Measurements from ENCODE around the gene NKD2.
"Not testable (repeated sequence)": the region's sequence is repeated elsewhere in the genome, so short reads cannot be mapped to it uniquely, and the experiment has no call there.

NKD2 gene

GRCh38 chr5:1014781-1015221 lies 6.2 kb downstream of the NKD2 start:
- DNase-seq: no peak

DNA sequence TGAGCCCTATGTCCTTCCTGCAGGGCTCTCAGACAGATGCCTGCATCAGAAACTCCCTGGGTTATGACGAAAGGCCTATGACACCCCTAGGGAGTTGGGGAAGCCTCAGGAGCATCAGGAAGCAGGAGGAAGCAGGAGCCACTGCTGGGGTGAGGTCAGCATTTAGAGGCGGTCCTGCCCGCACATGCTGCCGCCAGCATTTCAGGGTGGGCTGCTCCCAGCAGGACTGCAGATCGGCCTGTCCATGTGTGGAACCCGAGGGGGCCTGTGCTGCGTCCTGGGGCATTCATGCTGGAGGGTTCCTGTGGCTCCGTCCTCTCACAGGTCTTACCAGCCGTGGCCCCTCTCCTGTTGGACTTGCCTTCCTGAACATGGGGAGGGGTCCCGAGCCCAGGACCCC lies 6.9 kb downstream of the NKD2 start:
- no peak for DNase-seq

DNA sequence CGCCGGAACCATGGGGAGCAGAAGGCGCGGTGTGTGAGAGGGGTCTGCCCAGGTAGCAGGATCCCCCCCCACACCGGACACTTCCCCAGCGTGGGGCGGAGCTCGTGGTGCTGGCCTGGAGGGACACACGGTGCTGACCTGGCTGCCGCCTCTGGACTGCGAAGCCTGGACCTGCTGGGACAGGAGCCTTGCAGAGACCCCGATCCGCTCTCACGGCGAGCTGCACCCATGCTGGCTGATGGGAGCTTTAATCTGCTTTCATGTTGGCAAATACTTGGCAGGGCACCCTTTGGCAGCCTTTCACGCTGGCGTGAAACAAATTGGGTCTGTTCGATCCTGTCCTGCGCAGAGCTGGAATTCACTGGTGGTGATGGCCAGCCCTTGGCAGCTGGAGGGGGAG lies 7.4 kb downstream of the NKD2 start:
- DNase-seq: no peak

- DNase-seq: no peak
Measured at GRCh38 chr5:1016476-1016875, 7.9 kb downstream of the NKD2 start.

DNA sequence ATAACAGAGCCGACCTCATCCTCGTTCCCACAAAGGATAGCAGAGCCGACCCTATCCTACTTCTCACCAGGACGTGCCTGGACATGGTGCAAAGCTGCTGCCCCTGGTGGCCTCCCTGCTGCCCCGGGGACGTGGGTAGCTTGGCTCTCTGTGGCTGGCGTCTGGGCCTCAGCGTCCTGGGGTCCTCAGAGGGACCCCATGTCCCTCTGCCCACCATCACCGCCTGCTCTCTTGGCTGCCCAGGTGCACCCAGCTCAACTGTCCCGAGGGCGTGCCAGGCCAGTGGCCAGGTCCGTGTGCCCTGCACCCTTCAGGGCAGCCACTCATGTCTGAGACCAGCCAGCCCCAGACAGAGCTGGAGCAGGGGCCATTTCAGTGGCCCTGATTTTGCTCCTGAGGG lies 8.5 kb downstream of the NKD2 start:
- DNase-seq: no peak

- DNase-seq: no peak
Measured at GRCh38 chr5:1017691-1018455, 9.3 kb downstream of the NKD2 start.

GRCh38 chr5:1018596-1018995 lies 10.0 kb downstream of the NKD2 start:
- no peak for DNase-seq

GRCh38 chr5:1019001-1019905 lies 10.7 kb downstream of the NKD2 start:
- no peak for DNase-seq

DNA sequence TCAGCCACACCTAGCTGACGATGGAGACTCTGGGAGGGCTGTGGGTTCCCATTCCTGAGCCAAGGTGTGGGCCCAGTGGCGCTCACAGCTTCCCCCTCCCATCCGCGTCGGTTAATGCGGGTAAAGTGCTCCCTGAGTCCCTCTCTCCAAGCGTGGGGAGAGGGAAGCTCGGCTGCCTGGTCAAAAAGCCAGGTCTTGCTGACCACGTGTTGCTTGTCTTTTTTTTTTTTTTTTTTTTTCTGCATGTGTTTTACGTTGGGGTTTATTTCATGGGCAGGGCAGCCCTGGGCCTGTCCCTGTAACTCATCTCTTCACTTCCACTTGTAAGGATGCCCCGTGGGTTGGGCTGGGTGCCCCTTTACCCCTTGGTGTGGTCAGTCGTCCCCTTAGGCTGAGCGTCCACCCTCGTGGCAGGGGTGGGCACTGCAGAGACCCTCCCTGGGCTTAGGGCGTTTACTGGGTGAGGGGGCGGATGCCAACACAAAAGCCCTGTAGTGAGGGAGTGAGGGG lies 11.9 kb downstream of the NKD2 start:
- no peak for DNase-seq

- DNase-seq: no peak
Measured at GRCh38 chr5:1021136-1021968, 12.8 kb downstream of the NKD2 start.

DNA sequence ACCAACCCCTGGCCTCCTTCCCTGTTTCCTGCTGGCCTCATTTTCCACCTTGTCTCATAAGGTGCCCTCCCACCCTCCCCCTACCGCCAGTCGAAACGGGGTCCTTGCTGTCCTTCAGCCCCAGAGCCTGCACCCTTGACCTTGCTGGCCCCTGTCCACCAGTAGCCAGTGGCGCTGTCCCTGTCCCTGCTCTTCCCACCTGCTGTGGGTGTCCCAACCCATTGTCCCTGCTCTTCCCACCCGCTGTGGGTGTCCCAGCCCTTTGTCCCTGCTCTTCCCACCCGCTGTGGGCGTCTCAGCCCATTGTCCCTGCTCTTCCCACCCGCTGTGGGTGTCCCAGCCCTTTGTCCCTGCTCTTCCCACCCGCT lies 13.4 kb downstream of the NKD2 start:
- DNase-seq: not testable (repeated sequence)

GRCh38 chr5:1026700-1027621 lies 18.4 kb downstream of the NKD2 start:
- no peak for DNase-seq

- no peak for DNase-seq
Measured at GRCh38 chr5:1027631-1028441, 19.2 kb downstream of the NKD2 start.

DNA sequence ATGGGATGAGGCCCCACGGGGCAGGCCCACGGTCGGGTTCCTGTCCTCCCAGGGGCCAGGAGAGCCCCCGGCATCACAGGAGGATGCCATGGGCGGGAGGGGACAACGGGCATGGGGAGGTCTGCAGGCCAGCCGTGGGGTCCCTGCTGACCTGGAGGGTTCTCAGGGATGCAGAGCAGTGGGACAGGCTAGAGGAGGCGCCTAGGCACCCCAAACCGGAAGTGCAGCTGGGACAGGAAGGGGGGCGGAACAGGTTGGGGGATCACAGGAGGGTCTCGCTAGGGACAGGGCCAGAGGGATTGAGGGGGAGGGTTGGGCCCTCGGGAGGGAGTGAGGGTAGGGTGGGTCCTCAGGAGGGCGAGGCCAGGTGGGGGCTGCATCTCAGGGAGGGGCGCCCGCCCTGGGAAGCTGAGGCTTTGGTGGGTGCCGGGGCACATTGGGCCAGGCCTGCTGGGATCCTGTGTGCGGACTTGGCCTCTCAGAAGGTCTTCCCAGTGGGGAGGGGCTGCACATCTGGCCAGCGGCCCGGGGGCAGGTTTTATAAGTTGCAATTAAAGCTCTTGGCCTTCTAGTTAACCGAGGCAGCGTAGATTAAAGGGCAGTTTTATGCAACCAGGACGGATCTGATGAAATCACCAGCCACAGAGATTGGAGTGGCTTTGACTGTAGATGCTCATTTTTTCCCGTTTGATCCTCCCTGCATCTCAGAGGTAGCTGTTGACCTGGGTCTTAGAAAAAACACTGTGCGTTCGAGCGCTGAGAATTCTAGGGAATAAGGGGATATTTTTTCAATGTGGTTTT lies 20.1 kb downstream of the NKD2 start:
- no peak for DNase-seq

DNA sequence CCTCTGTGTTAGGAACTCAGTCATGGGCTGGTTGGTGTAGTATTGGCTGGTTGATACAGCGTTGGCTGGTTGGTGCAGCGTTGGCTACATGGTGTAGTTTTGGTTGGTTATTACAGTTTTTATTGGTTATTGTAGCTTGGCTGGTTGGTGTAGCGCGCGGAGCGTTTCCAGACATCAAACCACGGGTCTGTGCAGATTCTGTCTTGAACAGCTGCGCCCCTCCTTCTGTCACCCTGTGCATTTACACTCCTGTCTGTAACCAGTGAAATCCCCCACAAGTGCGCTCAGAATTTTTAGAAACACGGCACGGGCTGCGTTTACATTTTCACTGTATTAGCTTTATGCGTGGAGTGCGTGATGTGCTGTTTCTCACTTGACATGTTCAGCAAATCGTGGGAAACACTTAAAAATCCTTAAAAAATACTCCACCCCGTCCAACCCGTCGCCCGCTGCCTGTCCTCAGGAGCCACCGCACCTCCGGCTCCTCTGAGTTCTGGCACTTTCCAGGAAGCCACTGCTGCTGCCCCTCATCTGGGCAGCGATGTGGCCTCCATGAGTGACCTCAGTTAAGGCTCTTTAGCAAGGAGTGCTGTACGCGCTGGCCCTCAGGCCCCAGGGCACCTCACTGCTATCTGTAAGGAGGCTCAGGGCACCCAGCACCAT lies 20.8 kb downstream of the NKD2 start:
- DNase-seq: no peak

DNA sequence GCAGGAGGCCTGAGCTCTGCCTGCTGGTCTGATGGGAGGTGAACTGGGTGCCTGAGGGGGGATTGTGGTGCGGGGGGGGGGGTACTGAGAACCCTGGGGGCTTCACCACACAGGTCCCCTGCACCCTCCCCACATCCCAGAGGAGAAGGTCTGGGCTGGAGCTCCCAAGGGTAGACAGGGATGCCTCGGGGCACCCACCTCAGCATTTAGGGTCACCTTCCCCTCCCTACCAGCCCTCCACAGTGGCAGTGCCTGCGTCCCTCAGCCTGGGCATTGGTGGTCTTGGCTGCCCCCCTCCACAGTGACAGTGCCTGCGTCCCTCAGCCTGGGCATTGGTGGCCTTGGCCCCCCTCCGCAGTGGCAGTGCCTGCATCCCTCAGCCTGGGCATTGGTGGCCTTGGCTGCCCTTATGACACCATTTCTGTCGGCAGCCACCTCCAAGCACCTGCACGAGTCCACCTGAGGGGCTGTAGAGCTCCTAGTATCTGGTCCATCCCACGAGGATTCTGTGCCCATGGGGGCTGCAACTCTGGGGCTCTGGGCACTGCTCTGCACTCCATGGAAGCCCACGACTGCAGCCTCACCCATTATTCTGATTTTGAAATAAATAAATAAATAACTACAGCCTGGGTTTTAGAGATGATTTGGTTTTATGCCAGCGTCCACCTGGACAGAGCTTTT lies 21.5 kb downstream of the NKD2 start:
- no peak for DNase-seq

GRCh38 chr5:1030801-1031271 lies 22.2 kb downstream of the NKD2 start:
- DNase-seq: no peak

- DNase-seq: no peak
Measured at GRCh38 chr5:1031306-1031959, 22.8 kb downstream of the NKD2 start.

Data from stimulated activated CD4-positive, alpha-beta T cell treated with anti-CD3 and anti-CD28 coated beads, Interleukin-4, amount 100 ng/mL, for 24 hours (primary cell).